ENCODE results near the gene ZIC2.
"Not testable (repeated sequence)": the region's sequence is repeated elsewhere in the genome, so short reads cannot be mapped to it uniquely, and the experiment has no call there.

The ZIC2 gene

DNA sequence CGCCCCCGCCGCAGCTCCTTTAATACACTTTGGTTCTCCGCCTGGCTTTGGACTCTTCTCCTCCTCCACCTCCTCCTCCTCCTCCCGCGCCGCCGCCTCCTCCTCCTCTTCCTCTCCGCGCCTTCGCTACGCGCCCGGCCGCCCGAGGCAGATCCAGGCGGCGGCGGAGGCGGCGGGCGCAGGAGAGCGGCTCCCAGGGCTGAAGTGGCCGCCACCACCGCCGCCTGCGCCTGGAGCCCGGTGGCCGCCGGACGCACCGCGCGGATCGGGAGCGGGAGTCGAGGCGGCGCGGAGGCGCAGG, at the start of gene ZIC2:
TSS of gene ZIC2 (plus strand) at position 50 of the 301 bp plus-strand sequence. CDS start 281 bp downstream, outside the sequence.
- no peak for DNase-seq (ENCODE audit: low read depth)

DNA sequence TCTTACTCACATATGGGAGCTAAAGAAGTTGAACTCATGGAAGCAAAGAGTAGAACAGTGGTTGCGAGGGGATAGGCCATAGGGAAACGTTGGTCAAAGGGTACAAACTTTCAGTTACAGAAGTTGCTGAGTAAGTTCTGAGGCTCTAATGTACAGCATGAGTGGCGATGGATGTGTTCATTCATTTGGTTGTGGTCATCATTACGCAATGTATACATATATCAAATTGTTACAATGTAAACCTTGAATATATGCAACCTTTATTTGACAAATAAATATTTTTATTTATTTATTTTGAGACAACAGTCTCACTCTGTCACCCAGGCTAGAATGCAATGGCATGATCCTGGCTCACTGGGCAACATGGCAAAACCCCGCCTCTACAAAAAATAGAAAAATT, 48.7 kb upstream of the ZIC2 start:
- DNase-seq (ENCODE audit: low read depth): no peak

DNA sequence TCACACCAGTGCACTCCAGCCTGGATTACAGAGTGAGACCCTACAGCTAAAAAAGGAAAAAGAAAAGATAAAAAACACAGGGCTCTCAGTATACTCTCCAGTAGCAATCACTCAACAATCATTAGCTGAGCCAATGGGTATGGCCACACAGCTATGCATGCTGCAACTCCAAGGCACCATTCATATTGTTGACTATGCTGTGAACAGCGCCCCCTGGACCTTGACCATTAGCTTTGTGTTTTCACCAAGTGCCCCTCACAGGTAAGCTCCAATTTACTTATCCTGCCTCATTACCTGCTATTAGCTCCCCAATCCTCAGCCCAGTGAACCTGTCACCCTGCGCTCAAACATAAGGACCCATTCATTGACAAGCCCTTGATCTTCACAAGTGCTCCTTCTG, 45.8 kb upstream of the ZIC2 start:
- DNase-seq (ENCODE audit: low read depth): no peak

DNA sequence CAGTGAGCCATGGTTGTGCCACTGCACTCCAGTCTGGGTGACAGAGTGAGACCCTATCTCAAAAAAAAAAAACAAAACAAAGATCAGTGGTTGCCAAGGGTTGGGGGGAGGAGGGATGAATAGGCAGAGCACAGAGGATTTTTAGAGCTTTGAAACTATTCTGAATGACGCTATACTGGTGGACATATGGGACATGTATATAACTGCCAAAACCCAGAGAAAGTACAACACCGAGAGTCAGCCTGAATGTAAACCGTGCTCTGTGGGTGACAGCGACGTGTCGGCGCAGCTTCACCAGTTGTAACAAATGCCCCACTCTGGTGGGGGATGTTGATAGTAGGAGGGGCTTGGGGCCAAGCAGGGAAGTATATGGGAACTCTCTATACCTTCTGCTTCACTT, 42.9 kb upstream of the ZIC2 start:
- no peak for DNase-seq (ENCODE audit: low read depth)

DNA sequence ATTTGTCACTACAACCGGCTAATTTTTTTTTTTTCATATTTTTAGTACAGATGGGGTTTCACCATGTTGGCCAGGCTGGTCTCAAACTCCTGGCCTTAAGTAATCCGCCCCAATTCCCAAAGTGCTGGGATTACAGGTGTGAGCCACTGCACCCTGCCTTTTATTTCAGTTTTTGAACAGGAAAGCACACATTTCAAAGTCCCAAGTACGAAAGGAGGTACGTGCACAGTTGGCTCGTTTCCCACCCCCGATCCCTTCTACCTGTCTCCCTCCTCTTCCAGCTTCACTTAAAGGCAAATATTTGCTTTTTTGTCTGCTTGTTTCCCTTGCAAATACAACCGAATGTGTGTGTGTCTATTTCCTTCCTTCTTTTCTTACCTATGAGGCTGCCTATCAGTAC, 40.5 kb upstream of the ZIC2 start:
- DNase-seq (ENCODE audit: low read depth): no peak

DNA sequence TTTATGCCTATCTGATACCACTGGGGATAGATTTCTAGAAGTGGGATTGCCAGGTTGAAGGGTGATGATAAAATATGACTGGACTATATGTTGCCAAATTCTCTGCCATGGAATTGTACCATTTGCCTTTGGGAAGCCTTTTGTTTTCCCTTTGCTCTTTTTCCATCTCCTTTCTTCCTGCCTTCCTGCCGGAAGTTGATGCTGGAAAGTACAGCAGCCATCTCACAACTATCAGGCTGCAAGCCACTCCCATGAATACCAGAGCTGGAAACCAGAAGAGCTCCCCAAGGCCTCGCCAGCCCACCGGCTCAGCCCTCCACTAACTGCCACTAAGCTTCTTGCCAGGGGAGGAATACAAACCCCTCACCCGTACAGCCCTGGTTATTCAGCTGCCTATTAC, 39.7 kb upstream of the ZIC2 start:
- no peak for DNase-seq (ENCODE audit: low read depth)

DNA sequence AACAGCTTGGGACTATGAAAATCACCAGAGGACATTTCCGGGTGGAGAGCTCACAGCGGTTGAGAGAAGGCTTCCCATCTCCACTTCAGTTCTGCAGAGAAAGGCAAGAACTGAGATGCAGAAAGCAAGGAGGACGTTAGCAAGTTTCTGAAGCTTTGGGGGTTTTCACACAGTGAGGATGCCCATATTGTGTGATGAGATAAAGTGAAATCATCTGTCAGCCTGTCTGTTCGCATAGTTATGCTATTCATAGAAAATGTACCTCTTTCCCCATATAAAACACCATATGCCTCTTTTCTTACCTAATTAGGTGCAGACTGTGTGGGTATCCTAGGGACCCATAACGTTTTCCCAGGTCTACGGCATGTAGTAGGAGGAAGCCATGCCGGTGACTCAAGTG, 37.5 kb upstream of the ZIC2 start:
- DNase-seq (ENCODE audit: low read depth): no peak

DNA sequence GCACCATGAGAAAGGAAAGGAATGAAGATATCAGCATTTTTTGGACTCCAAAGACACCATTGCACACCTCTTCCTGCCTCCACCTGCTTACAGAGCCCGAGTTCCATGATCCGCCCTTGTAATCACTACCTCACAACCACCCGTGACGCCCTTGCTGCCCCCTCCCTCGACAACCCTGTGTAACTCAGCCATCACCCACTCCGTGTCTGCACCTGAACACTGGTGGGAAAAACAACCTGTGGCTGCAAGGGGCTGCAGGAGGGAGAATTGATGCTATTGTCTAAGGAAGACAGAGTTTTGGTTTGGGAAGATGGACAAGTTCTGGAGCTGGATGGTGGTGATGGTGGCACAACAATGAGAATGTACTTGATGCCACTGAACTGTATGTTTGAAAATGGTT, 37.0 kb upstream of the ZIC2 start:
- DNase-seq (ENCODE audit: low read depth): no peak

DNA sequence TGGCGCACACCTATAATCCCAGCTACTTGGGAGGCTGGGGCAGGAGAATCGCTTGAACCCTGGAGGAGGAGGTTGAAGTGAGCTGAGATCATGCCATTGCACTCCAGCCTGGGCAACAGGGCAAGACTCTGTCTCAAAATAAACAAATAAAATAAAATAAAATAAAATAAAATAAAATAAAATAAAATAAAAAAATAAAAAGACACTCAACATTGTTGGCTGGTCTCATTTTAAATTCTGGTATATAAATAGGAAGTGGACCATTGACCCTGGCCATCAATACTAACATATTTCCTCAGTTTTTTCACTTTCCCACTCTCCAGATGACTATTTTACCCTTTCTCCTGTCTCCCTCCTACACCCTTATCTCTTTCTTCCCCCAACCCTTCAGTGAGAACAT, 36.1 kb upstream of the ZIC2 start:
- DNase-seq (ENCODE audit: low read depth): not testable (repeated sequence)

DNA sequence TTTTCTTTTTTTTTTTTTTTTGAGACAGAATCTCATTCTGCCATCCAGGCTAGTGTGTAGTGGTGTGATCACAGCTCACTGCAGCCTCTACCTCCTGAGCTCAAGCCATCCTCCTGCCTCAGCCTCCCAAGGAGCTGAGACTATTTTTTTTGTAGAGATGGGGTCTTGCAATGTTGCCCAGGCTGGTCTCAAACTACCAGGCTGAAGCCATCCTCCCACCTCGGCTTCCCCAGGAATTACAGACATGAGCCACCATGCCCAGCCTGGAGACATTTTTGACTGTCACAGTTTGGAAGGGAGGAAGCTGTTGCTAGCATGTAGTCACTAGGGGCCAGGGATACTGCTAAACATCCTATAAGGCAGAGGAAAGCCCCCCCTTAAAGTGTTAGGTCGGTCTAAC, 33.9 kb upstream of the ZIC2 start:
- DNase-seq (ENCODE audit: low read depth): no peak

DNA sequence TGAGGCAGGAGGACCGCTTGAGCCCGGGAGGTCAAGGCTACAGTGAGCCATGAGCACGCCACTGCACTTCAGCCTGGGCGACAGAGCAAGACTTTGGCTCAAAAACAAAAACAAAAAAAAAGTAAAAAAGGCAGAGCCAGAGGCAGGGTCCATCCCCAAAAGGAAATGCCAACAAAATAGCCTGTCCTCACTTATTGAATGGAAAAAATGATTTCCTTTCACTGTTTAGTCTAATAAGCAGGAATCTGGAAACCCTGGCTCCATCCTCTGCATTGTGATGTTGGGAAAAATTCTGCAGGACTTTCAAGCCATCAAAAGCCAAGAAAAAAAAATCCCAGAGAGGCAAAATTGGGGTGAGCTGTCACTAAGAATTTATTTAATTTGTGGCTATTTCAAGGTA, 33.2 kb upstream of the ZIC2 start:
- DNase-seq (ENCODE audit: low read depth): no peak

DNA sequence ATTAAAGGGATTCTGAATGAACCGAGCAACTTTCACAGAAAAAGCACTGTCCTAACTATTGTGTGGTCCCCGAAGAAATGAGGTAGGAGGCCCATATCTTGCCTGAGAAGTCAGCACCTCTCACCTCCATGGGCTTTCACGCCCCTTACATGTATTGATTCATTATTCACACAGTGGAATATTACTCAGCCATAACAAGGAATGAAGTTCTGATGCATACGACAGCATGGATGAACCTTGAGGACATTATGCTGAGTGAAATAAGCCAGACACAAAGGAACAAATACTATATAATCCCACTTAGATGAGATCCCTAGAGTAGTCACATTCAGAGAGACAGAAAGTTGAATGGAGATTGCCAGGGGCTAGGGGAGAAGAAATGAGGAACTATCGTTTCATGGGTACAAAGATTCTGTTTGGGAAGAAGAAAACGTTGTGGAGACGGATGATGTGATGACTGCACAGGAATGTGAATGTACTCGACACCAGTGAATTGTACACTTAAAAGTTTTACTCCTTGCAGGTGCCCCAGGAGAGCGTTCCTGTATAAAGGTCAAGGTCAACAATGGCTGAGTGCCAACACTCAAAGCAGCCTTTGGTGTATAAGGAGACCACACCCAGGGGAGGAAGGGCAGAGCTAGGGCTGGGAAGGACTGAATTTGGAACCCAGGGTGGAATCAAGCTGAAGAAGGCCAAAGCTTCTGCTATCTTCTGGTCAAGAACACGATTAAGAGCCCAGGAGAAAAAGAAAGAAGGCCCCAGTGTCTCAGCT, 32.5 kb upstream of the ZIC2 start:
- DNase-seq (ENCODE audit: low read depth): no peak

DNA sequence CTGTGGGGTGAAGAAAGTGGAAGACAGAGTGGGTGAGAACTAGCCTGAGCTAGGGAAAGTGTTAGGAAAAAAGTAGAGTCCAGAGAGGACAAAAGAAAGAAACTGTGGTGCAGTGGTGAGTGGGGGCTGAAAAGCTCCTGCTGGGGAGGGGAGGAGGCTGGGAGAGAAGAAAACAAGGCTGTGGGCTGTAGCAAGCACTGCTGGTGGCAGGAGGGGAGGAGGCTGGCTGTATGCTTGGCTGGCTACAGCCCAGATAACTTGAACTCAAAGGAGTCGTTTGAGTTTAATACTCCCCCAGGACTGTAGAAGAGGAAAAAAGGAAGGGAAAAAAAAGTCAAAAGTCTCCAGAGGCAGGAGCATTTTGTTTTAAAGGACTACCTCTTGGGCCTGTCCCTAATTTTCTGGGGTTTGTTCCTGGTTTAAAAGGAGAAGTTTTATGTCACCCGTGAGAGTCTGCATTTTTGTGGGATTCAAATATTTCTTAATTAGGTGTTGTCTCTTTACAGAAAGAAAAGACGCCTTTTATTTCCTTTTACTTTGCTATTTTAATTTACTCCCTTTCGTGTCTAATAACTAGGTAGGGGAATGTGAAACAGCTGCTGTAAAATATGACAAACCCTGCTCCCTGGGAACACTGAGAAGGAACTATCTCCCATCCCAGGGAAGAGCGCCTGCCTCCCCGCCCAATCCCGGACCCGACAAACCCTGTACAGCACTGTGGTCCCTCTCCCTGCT, 31.7 kb upstream of the ZIC2 start:
- no peak for DNase-seq (ENCODE audit: low read depth)

DNA sequence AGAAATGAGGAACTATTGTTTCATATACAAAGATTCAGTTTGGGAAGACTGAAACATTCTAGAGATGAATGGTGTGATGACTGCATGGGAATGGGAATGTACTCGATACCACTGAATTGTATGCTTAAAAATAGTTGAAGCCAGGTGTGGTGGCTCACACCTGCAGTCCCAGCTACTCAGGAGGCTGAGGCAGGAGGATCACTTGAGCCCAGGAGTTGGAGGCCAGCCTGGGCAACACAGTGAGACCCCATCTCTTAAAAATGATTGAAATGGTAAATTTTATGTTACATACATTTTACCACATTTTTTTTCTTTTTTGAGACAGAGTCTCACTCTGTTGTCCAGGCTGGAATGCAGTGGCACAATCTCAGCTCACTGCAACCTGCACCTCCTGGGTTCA, 29.9 kb upstream of the ZIC2 start:
- DNase-seq (ENCODE audit: low read depth): not testable (repeated sequence)

DNA sequence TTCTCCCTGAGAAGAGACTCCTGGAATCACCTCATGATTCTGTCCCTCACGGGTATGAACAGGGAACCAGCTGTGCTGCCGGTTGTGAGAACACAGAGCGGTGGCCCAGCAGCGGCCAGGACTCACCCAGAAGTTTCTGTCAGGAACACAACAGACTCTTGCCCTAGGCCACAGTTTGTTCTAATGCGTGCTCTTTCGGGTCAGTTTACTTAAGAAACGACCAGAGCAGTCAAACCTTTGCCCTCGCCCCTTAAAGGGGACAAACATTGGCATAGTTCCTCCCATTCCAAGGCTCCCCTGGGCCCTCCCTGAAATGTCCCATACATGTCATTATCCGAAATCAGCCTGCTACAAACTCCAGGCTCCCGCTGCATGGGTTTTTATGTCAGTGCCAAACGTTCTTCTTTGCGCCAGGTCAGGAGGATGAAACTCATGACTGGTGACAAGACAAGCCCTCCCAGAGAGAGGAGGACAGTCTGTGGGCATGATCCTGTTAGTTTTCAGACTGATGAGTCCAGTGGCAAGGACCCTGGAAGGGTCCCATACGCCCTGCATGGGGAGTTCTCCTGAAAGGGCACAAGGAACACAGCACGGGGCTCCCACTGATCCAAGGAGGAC, 28.3 kb upstream of the ZIC2 start:
- no peak for DNase-seq (ENCODE audit: low read depth)

DNA sequence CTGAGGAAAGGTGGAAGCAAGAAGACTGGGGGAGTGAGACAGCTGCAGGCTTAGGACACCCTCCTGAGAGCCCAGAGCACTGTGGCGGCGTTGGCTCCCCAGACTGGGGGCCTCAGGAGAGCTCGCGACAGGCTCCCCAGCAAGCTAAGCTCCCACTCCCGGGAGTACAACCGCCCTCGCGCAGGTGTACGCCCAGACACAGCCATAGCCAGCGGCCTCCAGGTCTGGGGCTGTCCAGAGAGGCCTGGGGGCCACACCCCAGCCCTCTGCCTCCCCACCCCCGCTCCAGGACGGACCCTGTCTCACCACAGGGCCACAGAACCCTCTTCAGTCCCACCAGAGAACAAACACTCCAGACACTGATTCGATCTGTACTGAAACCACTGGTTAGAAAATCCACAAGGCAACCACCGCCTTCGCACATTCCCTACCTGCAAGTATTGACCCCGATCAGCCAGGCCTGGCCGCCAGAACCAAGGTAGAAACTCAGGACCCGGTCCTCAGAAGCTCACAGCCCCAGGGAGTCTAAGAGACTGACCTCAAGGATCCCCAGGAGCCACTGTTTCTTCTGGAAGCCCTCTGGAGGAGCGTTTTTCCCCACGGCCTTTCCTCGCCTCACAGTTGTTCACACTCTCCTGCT, 26.4 kb upstream of the ZIC2 start:
- no peak for DNase-seq (ENCODE audit: low read depth)

DNA sequence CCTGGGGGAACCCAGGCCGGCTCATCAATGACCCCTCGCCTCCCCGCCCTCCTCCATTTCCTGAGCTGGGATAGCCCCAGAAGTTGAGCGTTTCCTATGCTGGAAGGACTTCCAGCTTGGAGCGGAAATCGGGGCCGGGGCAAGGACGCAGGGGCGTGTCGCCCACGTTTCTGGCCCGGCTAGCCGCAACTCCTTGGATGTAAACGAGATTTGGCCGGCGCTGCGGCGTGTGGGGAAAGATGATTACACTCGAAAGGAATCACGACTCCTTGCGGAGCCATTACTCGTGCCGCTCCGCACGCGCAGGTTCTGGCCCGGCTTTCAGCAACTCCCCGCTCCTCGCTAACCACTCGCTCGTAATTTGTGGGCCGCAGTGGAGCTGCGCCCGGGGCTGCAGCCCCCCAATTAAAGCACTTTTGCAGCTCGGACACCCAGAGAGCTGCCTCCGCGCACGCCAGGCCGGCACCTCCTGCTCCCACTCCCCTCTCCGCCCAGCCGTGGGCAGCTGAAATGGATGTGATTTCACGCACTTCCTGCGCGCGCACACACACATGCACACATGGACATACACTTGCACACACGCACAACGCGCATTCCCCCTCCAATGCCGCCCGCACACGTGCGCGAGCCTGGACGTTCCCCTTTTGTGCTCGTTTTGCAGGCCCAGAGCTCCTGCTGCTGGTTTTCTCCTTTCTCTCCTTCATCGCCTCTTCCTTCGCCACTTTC, 25.7 kb upstream of the ZIC2 start:
- DNase-seq (ENCODE audit: low read depth): no peak

DNA sequence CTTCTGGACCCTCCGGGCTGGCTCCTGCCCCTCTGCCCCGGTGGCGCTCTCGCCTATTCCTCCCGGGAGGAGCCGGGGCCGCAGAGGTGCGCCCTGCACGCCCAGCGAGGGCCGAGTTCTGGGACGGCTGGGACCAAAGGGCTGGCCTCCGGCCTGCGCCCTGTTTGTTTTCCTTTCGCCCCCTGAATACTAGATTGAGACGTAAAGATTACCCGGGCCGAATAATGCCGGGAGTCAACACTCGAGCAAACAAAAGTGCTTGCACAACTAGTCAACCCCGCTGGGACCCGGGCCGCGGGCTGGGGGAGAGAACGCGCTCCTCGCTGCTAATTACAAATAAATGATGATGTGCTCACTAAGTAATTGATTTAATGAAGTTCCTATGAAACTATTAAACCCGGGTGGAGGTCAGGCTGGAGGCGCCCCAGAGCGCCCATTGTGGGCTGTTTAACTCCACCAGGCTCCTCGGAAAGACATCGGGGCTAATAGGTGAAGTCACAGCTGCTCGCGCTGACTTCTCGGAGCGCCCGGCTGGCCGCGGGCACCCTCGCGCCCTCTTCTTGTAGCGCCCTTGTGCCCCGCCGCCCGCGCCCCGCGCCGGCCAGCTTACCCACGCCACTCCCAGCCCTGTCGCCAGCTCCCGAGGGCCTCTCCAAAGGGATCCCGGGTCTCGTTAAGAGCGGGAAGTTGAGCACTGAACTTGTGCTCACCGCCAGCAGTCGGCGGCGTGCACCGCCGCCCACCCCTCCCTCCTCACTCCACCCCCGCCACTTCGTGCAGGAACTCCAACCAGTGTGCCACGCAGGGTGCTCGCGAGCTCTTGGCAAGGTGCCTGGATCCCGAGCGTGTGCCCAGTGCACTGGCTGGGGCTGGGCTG, 24.9 kb upstream of the ZIC2 start:
- DNase-seq (ENCODE audit: low read depth): no peak

DNA sequence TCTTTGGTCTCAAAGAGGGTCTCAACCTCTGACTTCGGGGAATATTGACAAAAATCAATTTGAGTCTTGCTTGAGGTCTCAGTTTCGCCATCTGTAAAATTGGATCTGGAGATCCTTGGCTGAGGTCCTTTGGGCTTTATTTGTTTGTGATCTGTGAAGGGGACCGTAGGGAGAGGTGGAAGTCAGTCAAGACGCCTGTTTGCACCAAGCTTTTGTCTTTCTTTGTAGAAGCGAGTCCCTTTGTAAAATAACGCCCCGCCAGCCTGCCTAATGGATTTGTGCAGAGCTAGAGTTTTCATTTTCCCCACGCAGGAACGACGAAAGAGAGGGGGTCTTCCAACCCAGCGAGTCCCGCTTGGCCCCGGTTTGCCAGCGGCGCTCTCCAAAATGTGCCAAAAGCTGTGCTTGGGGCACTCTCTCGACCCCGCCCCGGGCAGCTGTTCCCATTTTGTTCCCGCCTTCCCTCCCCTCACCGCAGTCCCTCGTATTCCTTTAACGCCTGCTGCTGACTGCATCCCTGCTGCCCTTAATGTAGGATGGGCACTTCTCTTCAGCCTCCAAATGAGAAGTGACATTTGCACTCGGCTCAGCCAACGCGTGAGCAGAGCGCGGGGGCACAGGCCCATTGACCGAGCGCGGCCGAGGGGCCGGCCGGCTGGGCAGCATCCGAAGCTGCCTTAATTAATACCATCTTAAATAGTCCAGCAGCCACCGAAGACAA, 23.0 kb upstream of the ZIC2 start:
- no peak for DNase-seq (ENCODE audit: low read depth)

DNA sequence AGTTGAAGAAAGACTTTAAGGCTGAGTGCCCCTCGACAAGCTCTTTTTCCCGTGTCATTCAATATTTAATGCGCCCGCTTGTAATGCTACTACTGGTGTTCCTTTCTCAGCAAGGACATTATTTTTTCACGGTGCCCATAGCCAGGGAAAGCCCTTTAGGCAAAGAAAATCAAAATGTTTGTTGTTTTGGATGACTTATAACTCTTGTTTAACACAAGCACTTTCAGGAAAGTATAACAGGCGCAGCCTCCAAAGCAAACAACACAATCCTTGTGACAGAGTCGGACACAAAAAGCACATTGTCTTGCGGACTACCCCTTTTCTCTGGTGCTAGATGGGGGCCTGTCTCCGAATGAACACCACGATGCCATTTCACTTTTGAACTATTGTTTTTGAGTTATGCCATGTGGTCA, 22.5 kb upstream of the ZIC2 start:
- no peak for DNase-seq (ENCODE audit: low read depth)
